GM21423 (cell line): ENCODE results near the gene ECPAS.
A peak's percentile ranks its signal among the peaks of the same experiment; 100 is the strongest.
"Not testable (repeated sequence)": the region's sequence is repeated elsewhere in the genome, so short reads cannot be mapped to it uniquely, and the experiment has no call there.

Experiments
- ATAC-seq: cut with Tn5 transposase; IDR thresholded peaks from one replicate; pipeline ENCODE4 v1.9.1; 2021; ENCODE audit warnings: mild to moderate bottlenecking, moderate library complexity; ENCODE audit not compliant: unreplicated experiment

ECPAS gene, protein sequence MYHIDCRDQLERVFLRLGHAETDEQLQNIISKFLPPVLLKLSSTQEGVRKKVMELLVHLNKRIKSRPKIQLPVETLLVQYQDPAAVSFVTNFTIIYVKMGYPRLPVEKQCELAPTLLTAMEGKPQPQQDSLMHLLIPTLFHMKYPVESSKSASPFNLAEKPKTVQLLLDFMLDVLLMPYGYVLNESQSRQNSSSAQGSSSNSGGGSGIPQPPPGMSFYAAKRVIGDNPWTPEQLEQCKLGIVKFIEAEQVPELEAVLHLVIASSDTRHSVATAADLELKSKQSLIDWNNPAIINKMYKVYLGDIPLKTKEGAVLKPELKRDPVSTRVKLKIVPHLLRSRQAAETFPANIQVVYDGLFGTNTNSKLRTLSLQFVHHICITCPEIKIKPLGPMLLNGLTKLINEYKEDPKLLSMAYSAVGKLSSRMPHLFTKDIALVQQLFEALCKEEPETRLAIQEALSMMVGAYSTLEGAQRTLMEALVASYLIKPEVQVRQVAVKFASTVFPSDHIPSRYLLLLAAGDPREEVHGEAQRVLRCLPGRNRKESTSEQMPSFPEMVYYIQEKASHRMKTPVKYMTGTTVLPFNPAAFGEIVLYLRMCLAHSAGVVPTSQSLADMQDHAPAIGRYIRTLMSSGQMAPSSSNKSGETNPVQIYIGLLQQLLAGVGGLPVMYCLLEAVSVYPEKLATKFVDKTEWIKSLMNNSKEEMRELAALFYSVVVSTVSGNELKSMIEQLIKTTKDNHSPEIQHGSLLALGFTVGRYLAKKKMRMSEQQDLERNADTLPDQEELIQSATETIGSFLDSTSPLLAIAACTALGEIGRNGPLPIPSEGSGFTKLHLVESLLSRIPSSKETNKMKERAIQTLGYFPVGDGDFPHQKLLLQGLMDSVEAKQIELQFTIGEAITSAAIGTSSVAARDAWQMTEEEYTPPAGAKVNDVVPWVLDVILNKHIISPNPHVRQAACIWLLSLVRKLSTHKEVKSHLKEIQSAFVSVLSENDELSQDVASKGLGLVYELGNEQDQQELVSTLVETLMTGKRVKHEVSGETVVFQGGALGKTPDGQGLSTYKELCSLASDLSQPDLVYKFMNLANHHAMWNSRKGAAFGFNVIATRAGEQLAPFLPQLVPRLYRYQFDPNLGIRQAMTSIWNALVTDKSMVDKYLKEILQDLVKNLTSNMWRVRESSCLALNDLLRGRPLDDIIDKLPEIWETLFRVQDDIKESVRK (N-terminal part only)

DNA sequence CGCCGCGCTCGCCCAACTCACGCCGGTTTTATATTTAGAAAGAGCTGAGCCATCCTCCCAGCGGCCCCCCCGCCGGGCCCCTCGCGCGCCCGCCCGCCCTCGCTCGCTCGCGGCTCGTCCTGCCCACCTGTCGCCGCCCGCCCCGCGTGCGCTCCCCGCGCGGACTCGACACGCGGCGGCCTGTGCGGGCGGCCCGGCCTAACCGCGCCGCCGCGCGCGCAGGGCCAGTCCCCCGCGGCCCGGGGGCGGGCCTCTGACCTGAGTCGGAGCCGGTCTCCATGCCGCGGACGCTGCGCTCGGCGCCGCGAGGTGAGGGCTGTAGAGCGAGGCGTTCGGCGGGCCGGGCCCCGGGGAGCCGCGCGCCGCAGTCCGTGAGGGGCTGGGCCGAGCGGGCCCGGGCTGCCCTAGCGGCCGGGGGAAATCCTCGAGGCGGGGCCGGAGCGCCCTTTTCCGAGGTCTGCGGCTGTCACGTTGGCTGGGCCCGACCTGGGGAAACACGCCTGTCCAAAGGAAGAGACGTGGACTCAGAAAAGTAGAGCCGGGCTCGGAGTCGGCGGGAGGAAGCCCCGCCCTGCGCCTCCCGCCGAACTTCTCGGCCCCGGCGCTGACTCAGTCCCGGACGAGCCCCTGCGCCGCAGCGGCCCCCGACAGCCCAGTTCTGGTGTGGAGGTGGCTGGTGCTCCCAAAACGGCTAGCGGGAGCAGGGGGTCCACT is at the start of gene ECPAS:
Gene ECPAS (minus strand): TSS at position 526 of the 714 bp plus-strand sequence. CDS start 11,465 bp downstream, outside the sequence.
- ATAC-seq, result peak; percentile 57

DNA sequence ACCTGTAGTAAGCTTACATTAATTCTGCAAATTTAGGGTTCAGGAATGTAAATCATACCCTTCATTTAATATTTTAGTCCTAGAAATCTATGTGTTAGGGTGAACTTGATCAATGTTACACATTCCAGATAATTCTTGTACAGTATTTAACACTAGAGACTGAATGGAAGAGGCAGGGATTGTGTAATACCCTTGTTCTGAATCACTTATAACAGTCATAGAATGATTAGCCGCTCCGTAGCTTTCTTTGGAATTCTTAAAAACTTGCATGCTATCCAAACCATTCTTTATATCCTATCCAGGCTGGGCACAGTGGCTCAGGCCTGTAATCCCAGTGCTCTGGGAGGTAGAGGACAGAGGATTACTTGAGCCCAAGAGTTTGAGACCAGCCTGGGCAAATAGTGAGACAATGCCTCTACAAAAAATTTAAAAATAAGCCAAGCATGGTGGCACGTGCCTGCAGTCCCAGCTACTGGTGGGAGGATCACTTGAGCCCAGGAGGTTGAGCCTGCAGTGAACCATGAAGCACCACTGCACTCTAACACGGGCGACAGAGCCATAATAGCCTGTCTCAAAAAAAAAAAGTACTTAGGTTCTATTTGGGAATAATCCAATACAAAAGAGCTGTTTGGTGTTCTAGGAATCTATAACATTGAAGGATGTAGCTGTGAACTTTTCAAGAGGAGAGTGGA is 49.1 kb upstream of the ECPAS start:
- ATAC-seq, result no peak

DNA sequence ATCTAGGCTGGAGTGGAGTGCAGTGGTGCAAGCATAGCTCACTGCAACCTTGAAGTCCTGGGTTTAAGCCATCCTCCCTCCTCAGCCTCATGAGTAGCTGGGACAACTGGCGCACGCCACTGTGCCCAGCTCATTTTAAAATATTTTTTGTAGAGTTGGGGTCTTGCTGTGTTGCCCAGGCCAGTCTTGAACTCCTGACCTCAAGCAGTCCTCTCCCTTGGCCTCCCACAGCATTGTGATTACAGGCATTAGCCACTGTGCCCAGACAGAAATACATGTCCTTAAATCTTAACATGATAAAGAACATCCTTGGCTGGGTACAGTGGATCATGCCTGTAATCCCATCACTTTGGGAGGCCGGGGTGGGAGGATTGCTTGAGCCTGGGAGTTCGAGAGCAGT is 47.5 kb upstream of the ECPAS start:
- ATAC-seq, result no peak

DNA sequence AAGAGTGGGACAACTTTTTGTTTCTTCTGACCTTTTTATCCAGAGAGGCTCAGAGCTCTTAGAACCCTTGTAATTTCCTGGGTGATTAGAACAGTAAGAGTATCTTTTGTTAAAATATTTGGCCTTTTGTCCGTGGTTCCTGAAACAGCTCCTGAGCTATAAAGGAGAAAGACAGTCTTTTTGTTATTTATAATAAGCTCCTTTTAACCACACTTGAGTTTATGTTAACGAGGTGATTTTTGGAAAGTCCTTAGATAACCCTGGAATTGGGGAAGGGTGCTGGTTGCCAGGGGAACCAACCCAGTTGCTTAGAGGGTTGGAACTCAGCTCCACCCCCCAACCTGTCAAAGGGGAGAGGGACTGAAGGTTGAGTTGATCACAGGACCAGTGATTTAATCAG is 45.6 kb upstream of the ECPAS start:
- ATAC-seq, result no peak

DNA sequence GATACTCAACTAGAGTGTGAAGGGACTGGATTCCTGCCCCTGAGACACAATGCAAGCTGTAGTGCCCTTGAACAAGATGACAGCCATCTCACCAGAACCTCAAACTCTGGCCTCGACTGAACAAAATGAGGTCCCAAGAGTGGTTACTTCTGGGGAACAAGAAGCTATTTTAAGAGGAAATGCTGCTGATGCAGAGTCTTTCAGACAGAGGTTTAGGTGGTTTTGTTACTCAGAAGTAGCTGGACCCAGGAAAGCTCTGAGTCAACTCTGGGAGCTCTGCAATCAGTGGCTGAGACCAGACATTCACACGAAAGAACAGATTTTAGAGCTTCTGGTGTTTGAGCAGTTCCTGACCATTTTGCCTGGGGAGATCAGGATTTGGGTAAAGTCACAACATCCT is 43.2 kb upstream of the ECPAS start:
- ATAC-seq, result no peak

DNA sequence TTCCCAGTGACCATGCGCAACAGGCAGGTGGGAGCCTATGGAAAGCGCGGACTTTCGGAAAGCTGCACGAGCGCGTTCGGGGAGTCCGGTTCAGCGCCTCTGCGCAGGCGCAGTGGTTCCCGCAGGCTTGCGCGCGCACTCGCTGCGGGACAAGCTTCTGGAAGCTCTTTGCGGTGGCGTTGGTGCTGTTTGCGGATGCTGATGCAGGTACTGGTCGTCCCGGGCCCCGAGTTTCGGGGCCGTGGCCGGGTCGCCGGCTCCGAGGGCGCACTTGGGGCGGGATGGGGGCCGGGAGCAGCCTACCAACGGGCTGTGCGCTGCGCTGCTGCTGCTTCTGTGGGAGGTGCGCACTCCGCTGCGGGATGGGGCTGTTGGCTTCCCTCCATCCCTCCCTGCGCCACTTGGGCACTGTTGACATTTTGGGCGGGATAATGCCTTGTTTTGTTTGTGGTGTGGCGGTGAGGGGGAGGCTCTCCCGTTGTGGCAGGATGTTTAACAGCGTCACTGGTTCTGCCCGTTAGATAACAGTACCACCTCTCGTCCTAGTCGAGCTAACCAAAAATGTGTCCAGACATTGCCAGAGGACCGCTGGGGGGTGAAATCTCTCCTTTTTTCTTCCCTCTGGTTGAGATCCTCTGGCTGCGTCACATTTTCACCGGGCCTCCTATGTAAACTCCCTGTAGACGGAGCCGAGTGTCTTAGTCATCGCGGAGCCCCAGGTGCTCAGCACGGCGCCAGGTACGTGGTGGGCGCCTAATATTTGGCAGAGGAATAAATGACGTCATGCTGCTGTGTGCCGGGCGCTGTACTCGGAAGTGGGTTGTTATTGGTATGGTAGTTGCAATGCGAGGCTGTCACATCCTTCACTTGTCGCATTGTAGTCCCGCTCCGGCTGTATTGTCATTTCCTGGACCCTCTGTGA is 41.1 kb upstream of the ECPAS start, which contains the start of gene ZNF483:
Gene ZNF483 (plus strand): TSS at position 124 of the 922 bp plus-strand sequence. CDS start 2,217 bp downstream, outside the sequence.
- no peak for ATAC-seq

DNA sequence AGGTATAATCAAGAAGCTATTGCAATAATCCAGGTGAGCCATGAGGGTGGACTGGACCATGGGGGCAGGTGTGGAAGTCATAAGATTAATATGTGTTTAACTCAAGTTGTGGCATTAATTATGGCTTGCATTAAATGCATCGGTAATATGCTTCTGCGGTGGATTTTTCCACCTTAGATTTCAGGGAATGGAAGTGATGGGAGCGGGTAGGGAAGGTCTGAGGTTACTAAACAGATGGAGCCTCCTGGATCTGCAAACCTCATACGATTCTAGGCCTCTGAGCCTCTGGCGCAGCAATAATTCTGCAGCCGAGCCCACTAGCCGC is 40.5 kb upstream of the ECPAS start:
- no peak for ATAC-seq

DNA sequence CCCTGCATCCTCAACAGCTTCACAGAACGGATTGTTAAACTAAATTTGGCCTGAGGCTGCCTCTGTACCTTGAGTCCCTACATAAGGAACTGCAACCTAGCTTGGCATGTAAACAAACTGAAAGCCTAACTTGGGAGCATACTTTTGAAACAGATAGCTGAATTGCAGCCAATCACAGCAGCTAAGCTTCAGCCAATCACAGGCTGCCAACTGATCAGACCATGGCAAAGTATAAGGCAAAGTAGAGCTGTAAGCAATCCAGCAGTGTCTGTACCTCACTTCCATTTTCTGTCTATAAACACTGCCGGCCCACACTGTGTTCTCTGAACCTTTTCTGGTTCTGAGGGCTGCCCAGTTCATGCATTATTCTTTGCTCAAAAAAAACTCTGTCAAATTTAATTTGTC is 31.9 kb upstream of the ECPAS start:
- ATAC-seq, result no peak

DNA sequence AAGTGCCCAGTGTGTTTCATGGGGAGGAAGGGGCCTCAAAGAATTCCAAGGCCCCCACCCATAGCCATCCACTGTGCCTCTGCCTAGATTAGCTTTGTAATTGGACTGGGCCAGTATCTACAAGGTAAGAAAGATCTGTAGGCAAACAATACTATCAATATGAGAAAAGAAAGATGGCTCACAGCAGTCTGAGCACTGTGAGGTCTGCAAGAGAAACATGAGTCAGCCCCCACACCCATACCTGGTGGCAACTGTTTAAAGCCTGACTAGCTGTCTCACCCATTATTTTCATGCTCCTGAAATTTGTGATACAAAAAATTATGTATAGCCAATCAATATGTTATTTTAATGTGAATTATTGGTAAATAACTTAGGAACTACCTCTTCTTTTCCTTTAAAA is 30.8 kb upstream of the ECPAS start:
- ATAC-seq, result no peak

DNA sequence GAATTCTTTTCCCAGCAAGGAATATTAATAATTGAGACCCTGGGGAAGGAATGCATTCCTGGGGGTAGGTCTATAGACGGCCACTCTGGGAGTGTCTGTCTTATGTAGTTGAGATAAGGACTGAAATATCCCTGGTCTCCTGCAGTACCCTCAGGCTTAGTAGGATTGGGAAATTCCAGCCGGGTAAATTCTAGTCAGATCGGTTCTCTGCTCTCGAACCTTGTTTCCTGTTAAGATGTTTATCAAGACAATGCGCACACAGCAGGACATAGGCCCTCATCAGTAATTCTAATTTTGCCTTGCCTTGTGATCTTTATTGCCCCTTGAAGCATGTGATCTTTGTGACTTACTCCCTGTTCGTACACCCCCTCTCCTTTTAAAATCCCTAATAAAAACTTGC is 27.4 kb upstream of the ECPAS start:
- not testable (repeated sequence) for ATAC-seq

DNA sequence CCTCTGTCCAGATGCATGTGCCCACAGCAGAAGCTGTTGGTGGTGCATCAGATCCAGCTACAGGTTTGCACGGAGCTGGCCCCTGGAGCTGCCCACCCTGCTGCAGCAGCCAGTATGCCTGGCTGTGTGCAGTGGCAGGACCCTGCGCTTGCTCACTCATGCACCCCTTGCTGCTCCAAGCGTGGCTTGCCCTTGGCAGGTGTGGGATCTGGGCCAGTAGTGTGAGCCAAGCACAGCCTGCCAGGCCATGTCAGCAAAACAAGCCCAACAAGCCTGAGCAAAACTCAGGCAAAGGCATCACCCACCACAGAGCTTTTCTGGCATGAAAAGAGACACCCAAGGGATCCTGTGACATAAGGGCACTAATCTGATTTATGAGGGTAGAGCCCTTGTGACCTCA is 18.3 kb upstream of the ECPAS start:
- ATAC-seq, result no peak

DNA sequence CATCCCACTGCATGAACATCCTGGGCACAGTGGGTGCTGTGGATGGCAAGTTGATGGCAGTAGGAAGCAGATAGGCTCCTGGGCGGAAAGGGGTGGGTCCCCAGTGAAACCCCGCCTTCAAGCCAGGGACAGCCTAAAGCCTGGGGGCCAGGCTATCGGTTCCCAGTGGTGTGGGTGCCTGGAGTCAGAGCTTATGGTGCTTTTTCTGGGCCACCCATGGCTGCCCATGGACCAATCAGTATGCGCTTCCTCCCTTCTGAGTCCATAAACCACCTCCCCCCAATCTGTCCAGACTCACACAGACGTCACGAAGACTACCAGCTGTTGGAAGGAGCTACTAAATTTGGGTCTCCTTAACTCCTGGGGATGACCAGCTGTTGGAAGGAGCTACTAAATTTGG is 17.5 kb upstream of the ECPAS start:
- ATAC-seq, result no peak

DNA sequence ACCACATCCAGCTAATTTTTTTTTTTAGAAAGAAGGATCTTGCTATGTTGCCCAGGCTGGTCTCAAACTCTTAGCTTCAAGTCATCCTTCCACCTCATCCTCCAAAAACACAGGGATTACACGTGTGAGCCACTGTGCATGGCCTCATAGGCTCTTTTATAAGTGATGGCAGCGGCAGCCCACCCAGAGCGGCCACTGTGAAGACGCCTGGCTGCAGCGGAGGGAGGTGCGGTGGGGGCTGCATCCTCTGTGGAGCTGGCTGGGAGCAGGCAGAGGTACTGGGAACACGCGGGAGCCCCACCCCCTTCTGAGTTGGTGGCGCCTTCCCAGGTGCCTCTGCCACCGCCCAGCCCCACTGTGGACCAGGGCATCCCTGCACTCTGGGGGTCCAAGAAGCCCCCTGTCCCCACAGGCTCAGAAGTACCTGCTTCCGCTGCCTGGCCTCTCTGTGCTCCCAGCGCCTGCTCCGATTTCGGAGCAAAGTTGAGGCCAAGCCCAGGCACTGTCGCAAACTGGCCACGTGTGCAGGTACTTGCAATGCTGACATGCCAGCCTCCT is 16.9 kb upstream of the ECPAS start:
- ATAC-seq, result no peak

DNA sequence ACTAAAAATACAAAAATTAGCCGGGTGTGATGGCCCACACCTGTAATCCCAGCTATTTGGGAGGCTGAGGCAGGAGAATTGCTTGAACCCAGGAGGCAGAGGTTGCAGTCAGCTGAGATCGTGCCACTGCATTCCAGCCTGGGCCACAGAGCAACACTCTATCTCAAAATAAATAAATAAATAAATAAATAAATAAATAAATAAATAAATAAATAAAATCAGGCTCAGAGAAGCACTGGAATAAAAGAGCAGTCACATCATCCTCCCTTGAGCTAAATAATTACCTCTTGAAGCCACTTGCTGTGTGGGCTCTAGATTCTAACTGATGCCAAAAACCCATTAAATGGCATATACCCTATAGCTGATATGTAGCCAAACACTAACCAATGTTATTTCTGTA is 13.0 kb upstream of the ECPAS start:
- not testable (repeated sequence) for ATAC-seq

DNA sequence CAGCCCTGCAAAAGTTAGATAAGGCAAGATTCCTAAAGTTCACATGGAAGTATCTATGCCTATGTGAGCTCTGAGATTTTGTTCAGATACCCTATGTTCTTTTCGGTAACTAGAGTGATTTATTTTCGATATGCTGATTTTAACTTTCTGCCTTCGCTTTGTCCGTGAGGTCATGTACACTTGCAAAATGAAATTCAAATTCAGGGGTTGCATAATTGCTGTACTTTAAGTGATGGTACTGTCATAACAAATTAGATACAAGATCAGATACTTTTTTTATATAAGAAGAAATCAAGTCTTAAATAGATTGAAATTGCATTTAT is 350 bp upstream of the ECPAS start:
- ATAC-seq, result no peak

DNA sequence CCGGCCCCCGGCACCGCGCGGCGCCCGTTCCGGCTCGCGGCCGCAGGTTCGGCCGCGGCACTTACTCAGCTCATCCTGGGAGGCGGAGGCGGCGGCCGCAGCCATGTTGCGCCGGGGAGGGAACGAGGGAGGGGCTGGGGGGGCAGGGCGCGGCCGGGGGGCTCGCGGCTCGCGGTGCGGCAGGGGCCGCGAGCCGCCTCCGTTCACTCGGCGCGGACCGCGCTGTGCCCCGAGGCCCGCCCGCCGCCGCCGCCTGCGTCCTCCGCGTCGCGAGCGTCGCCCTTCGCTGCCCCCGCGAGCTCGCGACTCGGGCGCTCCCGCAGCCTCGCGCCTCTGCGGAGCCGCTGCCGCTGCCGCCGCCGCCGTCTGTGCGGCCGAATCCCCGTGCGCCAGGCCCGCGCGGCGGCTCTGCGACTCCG is 735 bp downstream of the ECPAS start:
- peak; percentile 30 for ATAC-seq

DNA sequence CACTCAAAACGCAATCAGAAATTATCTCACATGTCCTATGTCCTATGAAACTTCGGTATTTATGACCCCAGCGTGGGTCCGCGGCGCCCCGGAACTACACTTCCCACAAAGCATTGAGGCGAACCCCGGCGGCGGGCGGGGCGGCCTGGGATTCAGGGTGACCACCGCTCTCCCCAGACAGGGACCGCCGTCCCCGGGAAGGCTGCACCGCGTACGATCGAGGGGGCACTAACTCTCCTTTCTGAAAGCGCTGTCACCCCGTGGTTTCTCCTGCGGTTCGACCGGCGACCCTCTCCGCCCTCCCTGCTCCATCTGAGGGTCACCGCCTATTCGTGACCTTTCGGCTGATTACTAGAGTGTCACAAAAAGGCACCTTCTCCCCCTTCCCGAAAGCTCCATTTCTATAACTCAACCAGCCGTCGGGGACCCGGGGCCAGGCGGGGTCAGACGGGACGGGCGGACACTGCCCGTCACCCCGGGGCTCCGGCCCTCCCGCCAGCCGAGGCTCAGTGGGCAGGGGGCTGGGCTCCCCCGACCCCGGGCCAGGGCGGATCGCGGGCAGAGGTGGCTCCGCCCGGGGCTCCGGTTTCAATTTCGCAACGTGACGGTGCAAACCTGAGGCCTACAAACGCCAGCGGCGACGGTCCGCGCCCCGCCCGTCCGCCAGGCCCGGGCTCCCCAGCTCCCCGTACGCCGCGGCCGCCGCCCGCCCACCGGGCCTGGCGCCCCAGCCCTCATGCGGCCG is 1.3 kb downstream of the ECPAS start:
- ATAC-seq, result peak; percentile 63
